Activated gamma-delta T cell treated with anti-CD3 and anti-CD28 coated beads, Interleukin-2, amount 50 U/mL, for 16 hours (primary cell): Measurements from ENCODE around the gene DMRTA1.
"Not testable (repeated sequence)": the region's sequence is repeated elsewhere in the genome, so short reads cannot be mapped to it uniquely, and the experiment has no call there.

Source experiments
- DNase-seq: peaks from one replicate; pipeline ENCODE4 v3.0.0-alpha.2; 2020; ENCODE audit warnings: low read depth

The DMRTA1 gene

DNA sequence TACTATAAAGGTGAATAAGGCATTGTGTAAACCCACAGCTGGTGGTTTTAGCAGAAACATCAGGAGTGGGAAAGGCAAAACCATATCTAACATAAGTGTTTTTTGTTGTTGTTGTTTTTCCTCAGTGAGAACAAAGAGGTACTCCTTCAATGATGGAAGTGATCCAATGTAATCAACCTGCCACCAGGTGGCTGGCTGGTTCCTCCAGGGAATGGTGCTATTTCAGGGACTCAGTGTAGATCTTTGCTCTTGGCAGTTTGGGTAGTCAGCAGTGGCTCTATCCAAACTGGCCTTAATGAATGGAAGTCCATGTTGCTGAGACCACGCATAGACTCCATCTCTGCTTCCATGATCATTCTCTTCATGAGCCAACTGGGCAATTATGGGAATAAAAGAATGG, 10.8 kb downstream of the DMRTA1 start:
- no peak for DNase-seq

GRCh38 chr9:22463205-22463604, 16.6 kb downstream of the DMRTA1 start:
- no peak for DNase-seq

DNA sequence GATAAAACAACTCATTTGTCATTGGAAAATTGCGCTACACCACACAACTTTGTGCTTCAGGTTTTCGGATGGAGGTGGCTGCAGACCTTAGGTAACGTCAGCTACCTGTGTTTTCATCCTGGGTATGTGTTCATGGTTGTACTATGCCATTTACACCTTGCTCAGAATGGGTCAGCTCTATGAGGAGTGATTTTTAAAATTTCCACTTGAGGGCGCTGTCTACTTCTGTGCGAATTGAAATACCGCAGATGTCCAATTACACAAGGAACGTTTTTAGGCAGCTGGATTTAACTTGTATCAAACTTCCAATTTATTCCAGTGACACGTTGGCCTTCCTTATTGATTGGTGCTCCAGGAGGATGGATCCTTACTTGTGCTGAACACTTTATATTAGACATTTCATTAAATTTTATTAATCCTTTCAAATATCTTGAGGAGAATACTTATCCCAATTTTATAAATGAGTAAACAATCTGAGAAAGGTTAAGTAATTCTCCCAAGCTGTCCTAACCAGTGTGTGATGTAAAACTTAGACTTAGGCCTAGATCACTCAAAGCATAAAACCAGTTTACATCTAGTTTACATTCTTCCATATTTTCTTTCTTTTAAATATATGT, 23.4 kb downstream of the DMRTA1 start:
- DNase-seq: no peak

GRCh38 chr9:22481566-22481965, 34.9 kb downstream of the DMRTA1 start:
- no peak for DNase-seq

DNA sequence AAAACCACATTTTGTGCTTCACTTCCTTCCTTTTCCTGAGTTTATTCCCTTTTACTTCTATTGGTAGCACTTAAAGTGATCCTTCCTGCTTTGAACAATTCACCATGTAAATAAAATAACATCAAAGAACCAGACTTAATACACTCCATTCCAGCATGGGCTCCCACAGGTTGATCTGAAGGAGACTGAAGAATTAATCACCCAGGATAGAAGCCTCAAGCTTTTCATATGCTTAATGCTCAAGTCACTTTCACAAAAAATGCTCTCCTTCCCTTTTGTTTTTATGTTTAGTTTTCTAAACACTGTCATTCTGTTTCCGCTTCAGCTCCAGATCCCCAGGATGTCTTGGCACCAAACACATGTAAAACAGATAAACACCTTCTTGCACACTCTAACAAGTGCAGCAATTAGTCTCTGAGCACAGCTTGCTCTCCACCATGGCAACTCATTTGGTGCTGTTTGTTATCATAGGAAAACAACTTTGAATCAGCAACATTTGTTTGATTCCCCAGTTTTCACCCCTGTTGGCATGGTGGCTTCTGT, 37.0 kb downstream of the DMRTA1 start:
- DNase-seq: no peak

DNA sequence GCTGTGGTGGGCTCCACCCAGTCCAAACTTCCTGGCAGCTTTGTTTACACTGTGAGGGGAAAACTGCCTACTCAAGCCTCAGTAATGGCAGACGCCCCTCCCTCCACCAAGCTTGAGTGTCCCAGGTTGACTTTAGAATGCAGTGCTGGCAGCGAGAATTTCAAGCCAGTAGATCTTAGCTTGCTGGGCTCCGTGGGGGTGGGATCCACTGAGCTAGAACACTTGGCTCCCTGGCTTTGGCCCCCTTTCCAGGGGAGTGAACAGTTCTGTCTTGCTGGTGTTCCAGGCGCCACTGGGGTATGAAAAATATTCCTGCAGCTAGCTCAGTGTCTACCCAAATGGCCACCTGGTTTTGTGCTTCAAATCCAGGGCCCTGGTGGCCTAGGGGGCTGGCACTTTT, 49.6 kb downstream of the DMRTA1 start:
- not testable (repeated sequence) for DNase-seq
